Activated CD8-positive, alpha-beta memory T cell treated with anti-CD3 and anti-CD28 coated beads for 4 hours (primary cell): ENCODE results near the gene NOX5.
"Not testable (repeated sequence)": the region's sequence is repeated elsewhere in the genome, so short reads cannot be mapped to it uniquely, and the experiment has no call there.

Source experiments
- DNase-seq, 2 donors: peaks; one replicate each; pipeline ENCODE4 v3.0.0-alpha.2; 2020; ENCODE audit warnings: low read depth in 2 of 2

The NOX5 gene, protein sequence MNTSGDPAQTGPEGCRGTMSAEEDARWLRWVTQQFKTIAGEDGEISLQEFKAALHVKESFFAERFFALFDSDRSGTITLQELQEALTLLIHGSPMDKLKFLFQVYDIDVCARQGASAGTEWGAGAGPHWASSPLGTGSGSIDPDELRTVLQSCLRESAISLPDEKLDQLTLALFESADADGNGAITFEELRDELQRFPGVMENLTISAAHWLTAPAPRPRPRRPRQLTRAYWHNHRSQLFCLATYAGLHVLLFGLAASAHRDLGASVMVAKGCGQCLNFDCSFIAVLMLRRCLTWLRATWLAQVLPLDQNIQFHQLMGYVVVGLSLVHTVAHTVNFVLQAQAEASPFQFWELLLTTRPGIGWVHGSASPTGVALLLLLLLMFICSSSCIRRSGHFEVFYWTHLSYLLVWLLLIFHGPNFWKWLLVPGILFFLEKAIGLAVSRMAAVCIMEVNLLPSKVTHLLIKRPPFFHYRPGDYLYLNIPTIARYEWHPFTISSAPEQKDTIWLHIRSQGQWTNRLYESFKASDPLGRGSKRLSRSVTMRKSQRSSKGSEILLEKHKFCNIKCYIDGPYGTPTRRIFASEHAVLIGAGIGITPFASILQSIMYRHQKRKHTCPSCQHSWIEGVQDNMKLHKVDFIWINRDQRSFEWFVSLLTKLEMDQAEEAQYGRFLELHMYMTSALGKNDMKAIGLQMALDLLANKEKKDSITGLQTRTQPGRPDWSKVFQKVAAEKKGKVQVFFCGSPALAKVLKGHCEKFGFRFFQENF

DNA sequence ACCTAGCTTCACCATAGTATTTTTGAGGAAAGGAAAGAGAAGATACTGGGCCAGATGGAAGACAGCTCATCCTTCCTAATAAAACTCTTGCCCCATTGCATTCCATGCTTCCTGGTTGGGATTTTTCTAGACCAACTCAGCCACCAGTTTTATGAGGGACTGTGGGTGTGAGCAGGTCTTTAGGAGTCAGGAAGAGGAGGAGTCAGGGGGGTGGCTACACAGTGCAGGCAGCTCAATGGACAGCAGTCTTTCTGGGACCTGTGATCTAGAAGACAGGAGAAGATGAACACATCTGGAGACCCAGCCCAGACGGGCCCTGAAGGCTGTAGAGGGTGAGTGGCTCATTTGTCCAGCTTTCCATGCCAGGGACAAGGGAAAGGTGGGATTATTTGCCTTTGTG, at the start of gene NOX5:
Gene NOX5 (plus strand): TSS at position 242 of the 400 bp plus-strand sequence. CDS start 41 bp downstream, at position 283.
- no peak for DNase-seq

DNA sequence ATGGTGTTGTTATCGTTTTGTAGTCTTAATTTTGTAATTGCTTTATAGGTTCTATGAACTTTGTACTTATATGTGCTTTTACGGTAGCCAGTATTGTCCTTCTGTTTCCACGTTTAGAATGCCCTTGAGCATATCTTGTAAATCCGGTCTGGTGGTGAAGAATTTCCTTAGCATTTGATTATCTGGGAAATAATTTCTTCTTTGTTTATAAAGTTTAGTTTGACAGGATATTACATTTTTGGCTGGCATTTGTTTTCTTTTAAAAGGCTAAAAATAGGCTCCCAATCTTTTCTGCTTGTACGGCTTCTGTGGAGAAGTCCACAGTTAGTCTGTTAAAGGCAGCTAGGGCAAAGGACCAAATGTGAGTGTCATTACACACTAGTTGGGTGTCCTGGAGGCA, 47.5 kb upstream of the NOX5 start:
- DNase-seq = no peak

DNA sequence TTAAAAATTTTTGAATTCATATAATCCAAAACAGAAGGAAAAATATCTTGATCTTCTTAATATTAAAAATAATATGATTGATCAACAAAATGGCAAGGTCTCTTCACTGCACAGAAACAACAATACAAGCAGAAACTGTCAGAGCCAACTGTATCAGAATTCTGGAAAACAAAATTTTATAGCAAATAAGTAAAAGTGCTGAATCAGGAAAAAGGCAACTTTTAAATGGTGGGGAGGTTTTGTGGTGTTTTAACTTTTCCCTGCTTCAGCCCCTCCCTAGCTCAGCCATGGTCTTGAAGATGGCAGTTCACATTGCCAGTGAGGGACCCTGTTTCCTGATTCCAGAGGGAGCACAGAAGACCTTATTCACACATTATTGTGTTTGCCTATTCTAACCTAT, 46.5 kb upstream of the NOX5 start:
- no peak for DNase-seq

DNA sequence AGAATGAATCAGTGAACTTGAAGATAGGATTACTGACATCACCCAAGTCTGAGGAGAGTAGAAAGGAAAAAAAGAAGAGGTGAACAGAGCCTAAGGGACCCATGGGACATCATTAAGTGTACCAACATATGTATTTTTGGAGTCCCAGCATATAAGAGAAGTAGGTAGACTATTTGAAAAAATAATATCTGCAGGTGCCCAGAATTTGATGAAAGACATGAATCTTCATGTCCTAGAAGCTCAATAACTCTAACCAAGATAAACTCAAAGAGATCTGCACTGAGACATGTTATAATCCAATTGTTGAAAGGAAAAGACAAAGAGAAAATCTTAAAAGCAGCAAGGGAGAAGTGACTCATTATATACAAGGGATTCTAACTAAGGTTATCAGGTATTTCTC, 45.2 kb upstream of the NOX5 start:
- no peak for DNase-seq

DNA sequence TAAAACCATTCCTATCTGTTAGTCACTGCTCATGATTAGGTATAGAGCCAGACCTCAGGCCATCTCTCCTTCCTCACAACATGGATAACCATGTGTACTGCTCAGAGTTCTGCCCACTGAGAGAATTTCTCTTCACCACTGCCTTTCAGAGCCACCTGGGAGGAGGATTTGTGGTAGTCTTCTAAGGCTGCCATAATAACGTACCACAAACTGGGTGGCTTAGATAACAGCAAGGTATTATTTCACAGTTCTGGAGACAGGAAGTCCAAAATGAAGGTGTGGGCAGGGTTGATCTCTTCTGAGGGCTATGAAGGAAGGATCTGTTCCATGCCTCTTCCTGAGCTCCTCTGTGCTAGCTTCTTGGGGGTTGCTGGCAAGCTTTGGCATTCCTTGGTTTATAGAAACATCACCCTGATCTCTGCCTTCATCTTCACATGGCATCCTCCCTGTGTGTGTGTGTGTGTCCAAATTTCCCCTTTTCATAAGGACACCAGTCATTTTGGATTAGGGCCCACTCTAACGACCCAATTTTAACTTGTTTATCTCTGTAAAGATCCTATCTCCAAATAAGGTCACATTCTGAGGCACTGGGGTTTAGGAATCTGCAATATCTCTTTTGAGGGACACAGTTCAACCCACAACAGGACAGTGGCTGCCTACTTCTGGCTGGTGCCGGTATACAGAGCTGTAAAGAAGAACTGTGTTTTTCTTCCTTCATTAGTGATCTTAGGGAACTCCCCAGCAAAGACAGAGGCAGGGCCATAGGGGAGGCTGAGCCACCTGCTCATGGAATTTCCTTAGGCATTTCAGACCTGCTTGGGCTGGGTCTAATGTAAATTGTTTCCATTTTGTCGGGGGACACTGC, 42.1 kb upstream of the NOX5 start:
- DNase-seq = no peak

DNA sequence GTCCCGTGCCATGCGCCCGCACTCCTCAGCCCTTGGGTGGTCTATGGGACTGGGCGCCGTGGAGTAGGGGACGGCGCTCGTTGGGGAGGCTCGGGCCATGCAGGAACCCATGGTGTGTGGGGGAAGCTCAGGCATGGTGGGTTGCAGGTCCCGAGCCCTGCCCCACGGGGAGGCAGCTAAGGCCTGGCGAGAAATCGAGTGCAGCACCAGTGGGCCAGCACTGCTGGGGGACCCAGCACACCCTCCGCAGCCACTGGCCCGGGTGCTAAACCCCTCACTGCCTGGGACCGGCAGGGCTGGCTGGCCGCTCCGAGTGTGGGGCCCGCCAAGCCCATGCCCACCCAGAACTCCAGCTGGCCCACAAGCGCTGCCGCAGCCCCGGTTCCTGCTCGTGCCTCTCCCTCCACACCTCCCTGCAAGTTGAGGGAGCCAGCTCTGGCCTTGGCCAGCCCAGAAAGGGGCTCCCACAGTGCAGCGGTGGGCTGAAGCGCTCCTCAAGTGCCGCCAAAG, 38.8 kb upstream of the NOX5 start:
- not testable (repeated sequence) for DNase-seq

DNA sequence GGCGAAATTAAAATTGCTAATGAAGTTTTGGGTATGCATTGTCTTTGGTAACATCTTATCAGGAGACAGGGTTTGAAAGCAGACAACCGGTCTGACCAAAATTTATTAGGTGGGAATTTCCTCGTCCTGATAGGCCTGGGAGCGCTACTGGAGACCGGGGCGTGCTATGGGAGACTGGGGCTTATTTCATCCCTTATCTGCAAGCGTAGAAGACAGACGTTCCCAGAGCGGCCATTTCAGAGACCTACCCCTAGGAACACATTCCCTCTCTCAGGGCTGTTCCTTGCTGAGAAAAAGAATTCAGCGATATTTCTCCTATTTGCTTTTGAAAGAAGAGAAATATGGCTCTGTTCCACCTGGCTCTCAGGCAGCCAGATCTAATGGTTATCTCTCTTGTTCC, 37.1 kb upstream of the NOX5 start:
- not testable (repeated sequence) for DNase-seq

DNA sequence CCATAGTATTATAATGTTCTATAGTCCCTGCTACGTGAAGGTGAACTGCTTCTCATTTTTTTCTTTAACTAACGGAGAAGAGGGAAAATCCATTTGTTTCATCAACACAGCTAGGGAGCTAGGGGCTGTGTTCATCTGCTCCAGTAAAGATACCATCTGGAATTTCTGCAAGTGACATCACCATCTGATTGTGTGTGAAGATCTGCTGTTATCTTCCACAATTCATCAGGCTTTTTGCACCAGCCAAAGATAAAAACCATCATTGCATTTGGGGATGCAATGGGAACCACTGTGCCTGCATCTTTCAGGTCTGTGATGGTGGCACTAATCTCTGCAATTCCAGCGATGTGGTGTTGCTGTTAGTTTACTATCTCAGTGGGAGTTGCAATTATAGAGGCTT, 35.5 kb upstream of the NOX5 start:
- no peak for DNase-seq

DNA sequence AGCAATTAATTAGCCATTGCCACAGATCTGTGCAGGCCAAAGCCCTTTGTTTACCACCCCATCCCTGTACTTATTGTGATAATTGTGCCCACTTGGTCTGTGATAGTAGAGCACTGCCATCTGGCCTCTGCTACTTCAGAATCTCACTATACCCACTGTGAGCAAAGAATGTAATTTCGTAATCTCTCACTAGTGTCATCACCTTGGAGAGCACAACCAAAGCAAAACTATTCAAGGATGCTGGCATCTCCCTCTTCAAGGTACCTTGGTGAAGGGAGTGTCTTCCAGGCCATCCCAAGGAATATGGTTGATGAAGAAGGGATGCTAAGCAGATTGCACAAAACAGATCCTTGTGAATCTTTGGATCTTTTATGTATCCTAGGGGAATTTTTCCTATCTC, 34.7 kb upstream of the NOX5 start:
- DNase-seq = no peak

DNA sequence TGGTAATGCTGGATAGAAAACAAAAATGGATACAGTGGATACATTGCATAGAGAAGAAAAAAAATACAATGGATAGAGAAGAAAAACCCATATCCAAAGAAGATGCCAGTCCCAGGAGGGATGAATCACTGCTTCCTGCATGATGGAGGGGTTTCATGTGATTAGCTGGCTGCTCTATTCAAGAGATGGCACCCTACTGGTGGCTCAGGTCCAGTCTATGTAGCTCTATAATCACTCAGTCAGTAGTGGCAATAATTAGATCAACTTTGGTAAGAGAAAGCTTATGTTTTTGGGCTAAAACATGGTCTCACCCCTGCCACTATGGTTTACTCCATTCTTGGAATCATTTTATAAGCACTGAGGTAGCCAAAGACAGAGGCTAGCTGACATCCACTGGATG, 33.7 kb upstream of the NOX5 start:
- no peak for DNase-seq

DNA sequence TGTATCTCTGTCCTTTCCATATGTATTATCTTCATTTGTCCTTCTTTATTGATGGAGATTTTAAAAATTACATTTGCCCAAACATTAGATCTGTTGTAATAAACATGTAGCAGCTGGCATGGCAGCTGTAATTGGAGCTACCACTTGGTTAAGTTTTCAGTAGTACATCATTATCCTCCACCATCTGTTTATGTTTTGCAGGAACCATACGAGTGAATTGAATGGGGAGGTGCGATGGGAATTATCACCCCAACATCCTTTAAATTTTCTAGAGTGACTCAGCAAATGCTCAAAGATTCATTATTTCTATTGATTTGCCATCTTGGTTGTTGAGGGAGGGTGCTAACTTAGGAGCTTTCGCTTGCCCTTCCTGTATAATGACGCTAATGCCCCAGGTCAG, 32.6 kb upstream of the NOX5 start:
- no peak for DNase-seq

DNA sequence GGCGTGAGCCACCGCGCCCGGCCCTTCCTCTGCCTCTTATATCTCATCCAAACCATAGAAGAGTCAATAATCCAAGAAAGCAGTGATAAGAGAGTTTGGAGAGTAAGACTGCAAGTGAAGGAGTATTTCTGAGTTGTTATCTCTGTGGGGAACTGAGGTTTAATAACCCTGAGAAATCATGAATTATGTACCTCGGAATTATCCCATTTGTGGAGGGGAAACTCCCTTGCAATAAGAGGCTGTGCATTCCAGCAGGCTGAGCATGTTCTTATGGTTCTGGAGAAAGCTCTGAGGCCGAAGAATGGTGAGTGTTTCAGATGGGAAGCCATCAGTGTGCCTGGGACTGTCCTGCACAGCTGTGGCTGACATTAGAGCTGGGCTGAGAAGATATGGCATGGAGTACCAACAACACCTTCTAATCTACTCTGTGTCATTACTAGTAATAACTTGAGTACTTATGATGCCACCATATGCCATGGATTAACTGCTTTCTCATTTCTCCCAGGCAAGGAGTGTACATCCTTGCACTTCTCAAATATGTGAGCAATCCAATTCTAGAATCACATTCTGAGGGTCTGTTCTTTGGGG, 31.4 kb upstream of the NOX5 start:
- no peak for DNase-seq

DNA sequence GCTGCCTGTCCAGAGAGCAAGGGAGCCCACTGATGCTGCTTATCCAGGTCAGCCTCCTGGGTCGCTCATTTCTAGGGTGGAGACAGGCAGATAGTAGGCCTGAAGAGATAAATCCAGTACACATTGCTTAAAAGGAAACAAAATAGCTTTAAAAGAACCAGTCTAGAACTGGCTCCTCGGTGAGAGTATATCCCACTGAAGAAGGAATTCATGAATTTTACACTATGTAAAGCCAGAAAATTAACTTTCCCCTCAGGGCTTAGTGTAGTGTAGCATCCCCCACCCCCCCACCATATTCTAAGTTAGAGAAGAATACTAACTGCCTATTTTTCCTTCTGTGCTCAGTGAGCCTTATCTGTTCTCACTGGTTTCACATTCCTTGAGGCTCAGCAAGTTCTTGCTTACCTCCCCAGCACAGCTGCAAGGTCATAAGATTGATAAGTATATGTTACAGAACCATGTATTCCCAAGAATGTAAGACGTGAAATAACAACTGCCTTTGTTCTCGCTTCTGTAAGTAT, 30.5 kb upstream of the NOX5 start:
- DNase-seq = no peak

DNA sequence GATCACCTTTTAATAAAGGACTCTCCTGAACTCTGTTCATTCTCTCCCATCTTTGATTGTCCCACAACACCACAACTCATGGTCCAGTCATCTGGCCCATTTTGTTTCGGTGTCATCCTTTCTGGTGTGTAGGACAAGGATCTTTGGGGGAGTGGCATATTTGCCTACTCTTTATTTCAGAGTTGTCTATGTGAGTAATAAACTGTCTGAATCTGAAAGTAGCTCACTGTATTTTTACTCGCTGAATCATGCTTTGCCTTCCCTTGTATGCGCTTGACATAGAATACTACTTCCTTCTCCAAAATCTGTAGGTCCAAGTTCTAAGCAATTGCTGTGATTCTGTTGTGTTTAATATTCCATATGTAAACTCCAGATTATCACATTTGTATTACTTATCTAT, 29.9 kb upstream of the NOX5 start:
- no peak for DNase-seq

DNA sequence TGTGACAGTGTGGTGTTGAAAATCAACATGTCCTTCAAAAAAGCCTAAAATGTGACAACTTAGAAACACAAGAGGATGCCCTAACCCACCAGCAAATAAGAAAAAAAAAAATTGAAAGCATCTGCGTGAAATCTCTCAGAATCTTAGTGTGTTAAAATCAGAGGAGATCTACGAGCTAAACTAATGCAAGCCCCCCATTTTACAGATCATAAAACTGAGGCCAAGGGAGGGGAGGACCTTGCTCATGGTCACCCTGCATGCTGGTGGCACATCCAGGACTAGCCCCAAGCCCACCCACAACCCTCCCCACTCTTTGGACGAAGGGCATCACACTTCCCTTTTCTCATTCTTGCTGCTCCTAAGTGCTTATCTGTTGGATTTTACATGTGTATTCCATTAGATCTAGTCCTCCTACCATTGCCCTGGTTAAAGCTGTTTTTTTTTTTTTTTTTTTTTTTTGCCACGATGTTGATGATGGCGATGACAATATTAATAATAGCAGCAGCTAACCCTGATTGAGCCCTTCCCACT, 29.1 kb upstream of the NOX5 start:
- no peak for DNase-seq

DNA sequence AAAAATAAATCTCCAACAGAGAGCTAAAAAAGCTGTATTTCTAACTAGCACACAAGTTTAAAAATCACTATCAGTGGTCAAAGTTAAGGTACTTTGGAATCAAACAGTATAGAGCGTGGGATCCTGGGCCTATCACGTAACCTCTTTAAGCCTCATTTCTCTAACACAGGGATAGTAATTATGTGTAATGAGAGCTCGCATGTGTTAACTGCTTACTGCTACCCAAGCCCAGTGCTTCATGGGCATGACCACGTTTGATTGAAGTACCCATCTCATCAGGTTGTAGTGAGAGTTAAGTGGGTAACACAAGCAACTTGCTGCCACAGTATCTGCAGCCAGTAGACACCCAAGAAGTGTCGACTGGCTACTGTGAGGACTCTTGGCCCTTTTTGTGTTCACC, 28.2 kb upstream of the NOX5 start:
- DNase-seq = no peak

DNA sequence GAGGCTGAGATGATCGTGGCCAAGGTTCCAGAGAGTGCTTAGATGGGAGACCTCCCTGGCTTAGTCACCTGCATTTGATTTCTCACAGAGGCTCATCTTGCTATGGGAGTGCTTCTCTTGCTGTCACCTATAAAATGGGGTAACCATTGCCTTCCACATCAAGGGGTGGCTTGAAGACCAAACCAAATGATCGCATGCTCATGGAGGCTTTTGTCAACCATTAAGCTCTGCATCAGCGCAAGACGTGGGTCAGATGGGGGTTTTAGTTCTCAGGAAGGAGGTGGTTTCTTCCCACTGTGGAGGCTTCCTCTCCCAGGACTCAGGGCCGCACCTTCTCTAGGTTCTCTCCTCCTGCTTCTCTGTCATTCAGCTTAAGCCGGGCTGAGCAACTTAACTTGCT, 27.4 kb upstream of the NOX5 start:
- DNase-seq = no peak

DNA sequence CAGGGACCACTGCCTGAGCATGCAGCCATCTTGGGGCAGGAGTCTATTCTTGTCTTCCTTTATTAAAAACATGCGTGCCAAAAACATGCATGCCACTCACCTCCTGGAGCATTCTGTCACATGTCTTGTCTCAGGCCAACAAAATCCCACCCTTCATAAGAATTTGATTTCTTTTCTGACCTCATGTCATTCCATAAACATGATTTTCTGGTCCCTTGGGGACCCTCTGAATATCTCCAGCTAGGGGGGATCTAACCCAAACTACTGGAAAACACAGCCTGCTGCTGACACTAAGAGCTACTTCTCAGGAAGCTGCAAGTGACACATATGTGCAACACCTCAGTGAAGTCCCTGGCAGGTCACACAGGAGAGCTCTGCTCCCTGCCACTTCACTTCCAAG, 26.8 kb upstream of the NOX5 start:
- no peak for DNase-seq

DNA sequence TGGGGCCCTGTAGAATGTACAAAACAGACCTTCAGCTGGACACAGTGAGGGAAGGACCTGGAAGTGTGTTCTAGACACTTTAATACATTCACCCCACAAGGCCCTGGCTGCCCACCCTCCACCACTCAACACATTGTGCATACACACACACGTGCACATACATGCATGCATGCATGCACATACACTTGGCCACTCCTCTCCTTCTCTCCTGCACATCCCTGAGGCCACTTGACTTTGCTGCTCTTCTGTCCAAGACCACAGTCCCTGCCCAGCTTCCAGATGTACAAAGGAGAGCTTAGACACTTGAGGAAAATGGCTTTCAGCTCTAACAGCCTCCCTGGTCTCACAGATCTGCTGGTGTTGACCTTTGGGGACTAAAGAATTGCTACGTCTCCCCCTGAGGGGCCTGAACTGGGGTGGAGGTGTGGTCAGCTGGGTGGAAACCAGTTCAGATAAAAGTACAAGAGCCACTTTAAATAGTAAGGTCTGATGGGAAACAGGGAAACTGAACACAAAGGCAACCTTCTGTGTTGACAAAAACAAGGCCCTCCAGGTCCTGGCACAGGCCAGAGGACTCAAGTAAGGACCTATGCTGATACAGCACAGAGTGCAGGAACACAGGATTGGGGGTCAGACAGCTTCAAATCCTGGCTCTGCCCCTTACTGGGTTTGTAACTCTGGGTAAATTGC, 24.8 kb upstream of the NOX5 start:
- no peak for DNase-seq

DNA sequence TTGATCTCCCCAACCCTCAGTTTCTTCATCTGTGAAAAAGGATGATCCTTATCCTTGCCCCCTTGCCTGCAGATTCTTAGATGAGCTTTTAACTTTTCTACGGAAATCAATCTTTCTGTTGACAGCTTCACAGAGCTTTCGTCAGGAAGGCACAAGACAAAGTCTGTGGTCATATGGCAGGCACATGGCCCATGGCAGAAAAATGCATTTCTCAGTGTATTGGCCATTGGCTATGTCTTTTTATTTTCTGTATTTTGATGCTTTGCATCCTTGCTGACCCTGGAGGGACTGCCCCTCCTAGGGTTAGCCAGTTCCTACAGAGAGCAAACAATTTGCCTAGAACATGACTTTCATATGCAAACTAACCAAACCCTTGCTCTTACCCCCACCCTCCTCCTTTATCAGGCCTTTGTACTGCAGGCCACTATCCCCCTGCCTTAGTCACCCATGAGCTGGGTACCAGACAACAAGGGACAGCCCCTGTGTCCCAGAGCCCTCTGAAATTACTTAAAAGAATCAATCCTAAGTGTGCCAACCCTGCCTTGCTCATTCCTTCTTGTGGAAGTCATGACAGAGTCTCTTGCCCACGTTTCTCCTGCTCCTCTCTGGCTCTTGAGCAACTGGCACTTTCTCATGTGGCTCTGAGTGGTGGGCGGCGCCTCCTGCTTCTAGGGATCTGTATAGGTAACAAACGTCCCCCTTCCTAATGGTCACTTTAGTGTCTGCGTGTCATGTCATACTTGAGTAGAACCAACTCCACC, 24.1 kb upstream of the NOX5 start:
- DNase-seq = no peak
